Stimulated activated CD4-positive, alpha-beta T cell treated with anti-CD3 and anti-CD28 coated beads, Interleukin-12 subunit alpha, Interleukin-12 subunit beta, amount 100 ng/mL, for 24 hours (primary cell): Measurements from ENCODE around the gene OXER1.

Experiments used
- DNase-seq, 2 experiments: peaks; one replicate each; pipeline ENCODE4 v3.0.0-alpha.2; 2020; ENCODE audit warnings: low read depth in 2 of 2

Gene OXER1

DNA sequence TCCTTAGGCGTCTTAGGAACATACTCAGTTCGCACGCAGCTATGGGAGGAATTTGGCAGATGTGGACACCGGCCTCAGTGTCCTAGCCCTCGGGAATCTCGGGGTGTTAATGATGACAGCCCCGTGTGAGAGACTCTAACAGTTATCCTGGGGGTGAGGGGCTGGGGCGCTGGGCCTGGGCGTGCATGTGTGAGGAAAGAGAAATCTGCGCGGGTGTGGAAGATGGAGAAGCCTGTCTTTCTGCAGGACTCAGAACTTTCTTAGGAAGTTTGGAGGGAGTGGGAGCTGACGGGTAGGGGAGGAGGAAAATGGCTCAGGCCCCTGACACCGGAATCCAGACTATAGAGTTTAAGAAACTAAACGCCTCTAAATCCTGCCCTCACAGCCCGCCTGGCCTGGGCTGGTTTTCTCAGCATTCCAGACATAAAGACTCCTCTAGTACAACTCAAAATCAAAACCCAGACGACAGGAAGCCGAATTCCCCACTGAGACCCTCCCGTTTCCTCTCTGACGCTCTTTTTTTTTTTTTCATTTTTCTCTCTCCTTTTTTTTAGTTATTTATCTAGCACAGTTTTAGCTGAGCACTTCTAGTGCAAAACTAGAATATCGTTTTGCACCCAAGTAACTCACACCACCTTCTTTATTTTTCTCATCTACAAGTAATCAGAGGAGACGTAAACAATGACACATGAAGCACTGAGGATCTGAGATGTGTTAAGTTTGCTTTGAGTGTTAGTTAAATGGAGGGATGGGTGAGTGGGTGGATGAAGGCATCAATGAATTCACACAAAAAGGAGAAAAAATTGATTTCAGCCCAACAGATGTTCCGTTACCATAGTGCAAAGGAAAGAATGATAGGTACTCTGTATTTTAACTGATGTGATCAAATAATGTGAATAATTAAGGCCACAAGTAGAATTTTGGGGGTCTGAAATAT is 29.7 kb upstream of the OXER1 start:
- no peak for DNase-seq

DNA sequence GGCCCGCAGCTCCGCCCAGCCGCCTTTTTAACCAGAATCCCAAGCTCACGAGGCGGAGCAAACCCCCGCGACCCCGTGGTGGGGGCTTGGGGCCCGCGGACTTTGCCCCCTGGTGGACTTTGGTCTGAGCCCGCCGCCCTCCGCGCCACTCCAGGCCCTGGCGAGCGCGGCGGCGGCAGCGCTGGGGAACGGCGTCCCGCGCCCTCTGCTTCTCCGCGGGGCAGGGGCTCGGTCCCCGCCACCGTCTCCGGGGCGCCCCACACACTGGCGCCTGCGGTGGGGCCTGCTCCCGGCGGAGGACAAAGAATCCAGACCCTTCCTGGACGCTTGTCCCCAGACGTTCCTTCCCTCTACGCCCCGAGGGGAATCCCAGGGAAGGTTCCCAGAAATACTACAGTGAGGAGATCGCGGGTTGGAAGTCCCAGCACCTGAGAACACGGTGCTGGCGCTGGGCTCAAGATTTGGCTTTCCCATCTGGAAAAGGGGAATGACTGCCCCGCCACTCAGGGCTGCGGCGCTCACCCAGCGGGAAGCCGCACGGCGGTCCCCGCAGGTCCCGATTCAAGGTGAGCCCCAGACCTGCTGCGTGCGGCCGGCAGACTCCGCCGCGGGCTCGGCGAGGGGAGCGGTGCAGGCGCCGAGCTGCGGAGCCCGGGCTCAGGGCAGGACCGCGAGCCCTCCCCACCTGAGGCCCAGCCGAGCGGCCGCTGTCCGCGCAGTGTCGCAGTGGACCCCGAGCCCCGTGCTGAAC is 28.8 kb upstream of the OXER1 start, which contains the start of gene HAAO:
HAAO (minus strand) TSS at position 1 of the 751 bp plus-strand sequence. CDS start 47 bp downstream, outside the sequence.
- peak in 1 of 2 experiments; percentile 6 for DNase-seq

DNA sequence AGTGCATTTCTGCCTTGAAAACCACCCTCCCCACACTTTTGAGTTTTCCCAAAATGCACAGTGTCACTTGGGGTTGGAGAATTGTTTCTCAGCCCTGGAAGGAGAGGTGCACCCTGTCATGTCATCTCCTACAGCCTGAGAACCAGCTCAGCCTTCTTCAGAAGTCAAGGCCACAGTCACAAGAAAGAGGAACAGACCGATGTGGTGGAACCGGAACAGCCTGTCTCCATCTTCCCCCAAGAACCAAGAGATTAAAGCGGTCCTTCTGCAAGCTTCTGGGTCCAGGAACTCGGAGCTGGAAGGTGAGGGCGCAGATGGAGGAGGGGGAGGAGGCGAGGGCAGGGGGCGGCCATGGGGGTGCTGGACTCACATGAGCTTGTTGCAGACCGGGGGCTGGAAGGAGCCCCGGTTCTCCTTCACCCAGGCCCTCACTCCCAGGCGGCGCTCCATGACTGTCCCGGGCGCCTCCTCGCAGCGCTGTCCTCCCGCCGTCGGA is 28.2 kb upstream of the OXER1 start:
- no peak for DNase-seq

DNA sequence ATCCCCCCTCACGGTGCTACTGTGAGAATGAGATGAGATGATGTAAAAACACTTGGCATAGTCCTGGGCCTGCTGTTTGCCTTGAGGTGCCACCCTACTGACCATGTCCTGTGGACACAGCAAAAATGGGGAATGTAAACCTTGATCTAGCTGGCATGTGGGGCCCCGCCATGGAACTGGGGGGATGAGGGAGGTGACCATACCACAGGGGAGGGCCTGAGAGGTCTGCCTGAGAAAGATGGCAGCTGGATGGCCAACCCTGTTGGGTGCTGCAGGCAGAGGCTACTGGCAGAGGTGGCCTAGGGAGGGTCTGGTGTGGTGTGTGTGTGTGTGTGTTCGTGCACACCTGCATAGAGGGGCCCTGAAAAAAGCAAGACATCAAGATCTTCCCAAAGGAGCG is 27.7 kb upstream of the OXER1 start:
- DNase-seq, result no peak

DNA sequence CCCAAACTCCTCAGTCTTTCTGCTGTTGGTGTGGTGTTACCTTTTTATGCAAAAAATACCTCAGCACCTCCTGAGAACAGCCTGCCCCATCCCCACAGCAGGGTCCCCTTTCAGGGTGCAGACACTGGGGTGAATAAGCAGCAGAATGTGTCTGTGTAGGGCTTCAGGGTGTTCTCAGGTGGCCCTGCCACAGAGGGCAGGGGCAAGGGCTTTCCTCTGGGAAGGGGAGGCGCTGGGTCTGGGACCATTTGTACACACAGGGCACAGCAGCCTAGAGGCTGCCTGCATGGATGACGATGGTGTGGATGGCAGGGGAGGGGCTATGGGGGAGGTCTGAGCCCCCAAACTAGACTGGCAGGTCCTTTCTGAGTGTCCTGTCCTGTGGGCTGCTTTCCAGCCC is 25.8 kb upstream of the OXER1 start:
- DNase-seq, result no peak

DNA sequence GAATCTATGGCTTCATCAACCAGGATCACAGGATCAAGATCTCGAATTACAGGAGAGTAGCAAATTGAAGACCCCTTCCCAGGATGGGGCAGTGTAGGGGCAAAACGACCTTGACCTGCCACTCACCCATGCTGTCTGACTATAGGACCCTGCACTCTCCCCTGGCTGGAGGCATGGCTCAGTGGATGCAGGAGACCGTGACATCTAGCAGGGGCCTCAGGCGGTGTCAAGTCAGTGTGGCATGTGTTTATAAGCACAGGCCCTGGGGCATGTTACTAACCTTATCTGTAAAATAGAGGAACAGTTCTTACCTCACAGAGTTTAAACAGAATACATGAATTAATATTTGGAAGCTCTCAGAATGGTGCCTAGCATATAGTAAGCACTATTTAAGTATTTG is 24.9 kb upstream of the OXER1 start:
- no peak for DNase-seq

DNA sequence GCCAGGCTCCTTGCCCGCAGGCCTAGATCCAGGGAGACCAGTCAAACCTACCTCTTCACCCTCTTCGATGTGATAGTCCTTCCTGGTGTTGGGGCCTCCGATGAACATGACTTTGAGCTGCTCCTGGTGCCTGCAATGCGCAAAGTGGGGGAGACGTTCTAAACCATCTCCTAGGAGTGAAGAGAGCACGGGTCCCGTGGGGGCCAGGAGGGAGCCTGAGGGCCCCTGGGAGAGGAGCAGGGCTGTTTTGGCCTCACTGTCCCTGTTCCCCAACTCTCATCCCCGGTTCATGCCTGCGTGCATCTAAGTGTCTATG is 24.5 kb upstream of the OXER1 start:
- no peak for DNase-seq

DNA sequence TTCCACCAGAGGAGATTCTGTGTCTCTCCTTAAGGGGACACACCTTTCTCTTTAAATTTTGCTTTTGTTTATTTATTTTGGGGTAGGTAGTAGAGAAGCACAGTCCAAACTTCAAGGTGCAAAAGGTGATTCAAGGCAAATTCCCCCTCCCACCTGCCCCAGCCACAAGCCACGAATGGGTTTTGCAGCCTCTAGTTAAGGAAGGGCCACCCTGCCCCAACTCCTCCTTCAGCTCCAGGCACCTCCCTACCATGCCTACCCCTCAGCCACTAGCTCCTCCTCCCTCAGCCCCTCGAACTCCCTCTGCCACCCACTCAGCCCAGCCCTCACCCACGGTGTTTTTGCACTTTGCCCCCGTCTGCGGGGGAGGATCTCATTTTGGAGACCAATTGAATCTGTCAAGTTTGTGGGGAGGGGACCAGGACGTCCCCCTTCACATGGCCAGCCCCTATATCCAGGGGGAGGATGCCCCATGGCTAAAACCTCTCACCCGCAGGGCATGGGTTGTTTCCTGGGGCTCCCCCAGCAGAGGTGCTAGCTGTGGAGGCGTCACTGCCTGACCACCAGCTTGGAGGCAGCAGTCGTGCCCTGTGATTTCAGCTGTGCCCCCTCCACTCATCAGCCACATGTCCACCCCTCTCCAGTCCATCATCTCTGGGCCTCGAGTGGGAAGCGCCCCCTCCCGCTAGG is 24.0 kb upstream of the OXER1 start:
- DNase-seq, result no peak

DNA sequence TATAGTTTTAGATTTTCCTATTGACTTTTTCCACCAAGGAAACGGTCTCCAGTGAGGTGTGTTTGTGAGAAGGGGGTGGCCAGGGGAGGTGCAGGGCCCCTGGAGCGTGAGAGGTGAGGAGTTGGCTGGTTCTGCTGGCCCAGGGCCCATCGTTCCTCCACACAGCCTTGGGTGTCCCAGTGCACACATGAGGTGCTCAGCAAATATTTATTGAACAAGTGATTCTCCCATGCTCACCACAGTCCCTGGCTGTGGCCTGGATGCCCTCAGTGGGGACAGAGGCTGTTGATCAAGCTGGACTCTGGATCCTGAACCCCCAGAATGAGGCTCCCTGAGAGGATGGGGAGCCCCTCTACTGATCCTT is 23.5 kb upstream of the OXER1 start:
- no peak for DNase-seq

DNA sequence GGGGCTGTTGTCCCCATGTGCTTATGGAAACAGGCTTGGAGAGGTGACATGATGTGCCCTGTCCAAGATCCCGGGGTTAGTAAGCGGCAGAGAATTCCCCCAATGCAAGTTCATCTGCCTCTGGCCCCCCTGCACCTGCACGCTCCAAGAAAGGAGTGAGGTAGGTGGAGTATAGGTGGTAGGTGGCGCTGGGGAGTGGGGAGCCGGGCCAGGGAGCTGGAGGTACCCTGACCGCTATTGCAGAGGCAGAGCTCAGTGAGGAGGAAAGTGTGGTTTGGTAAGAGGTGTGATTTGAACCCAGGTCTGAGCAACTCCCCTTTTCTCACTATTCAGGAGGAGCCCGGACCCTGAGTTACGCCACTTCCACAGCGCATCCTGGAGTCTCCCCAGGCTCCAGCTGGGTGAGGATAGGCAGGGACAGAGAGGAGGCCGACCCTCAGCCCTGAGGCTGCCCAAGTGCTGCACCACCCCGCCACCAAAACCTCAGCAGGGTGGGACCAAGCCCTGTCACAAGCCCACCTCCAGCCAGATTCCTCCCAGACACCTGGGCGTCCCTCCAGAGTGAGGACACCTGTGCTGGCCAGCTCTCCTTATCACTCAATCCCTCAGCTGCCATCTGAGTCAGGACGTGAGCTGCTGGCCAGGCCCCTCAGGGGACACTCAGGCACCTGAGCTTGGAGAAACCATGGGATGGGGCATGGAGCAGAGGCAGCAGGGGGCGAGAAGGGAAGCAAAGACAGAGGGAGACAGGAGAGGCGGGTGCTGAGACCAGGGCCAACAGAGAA is 22.8 kb upstream of the OXER1 start:
- DNase-seq, result no peak

DNA sequence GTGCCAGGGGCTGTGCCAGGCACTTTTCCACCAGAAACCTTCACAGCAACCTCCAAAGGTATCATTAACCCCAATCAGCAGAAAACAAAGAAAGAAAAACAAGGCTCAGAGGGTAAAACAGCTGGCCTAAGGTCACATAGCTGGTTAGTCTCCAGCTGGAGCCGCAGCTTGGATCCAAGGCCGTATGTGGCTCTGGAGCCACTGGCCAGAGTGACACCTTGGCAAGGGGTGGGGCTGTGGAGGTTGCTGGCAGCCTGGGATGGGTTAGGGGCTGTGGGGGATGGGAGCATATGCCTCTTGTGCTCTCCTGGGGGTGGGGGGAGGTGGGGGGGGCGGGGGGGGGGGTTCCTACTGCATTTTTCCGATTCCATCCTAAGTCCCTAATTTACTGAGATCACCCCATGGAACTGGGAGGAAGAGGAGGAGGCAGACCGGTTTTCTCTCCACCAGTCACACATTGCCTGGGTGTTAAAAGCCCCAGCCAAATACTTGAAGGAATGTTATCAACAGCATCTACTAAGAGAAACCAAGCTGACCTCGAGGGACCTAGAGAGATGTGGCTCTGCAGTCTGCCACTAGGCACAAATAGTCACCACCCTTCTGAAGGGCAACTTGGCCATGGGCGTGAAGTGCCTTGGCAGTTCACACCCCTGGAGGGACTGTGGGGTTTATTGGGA is 20.4 kb upstream of the OXER1 start:
- no peak for DNase-seq

DNA sequence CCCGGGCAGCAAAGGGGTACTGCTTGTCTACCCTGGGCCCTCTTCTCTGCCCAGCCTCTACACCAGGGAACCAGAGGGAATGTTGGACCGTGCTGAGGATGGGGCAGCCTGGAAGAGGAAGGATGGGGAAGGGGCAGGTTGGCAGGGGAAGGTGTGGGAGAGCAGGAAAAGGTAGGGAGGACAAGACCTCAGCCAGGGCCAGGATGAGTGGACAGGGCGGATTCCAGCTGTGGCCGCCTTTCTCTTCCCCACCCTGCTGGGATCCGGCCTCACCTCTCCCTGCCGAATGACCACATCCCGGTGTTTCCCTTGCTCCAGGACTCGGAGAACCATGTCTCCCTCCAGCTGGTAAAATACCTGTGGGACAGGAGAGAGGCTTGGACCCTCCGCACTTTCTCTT is 19.6 kb upstream of the OXER1 start:
- no peak for DNase-seq

DNA sequence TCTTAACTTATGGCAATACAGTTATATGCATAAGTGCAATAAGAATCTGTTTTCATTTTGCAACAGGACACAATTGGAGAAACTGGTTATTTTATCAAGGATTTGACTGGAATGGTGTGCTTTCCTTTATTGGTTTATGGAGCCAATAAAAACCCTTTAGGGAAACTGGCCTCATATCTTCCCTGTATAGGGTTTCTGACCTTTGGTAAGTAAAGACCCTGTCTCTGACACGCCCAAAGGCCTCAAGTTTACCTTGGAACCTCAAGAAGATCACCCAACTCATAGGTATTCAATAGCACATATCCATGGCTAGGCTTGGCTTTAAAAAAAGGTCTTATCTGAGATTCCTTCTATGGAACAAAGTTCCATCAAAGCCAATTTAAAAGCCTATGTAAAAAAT is 17.2 kb upstream of the OXER1 start:
- DNase-seq, result no peak

DNA sequence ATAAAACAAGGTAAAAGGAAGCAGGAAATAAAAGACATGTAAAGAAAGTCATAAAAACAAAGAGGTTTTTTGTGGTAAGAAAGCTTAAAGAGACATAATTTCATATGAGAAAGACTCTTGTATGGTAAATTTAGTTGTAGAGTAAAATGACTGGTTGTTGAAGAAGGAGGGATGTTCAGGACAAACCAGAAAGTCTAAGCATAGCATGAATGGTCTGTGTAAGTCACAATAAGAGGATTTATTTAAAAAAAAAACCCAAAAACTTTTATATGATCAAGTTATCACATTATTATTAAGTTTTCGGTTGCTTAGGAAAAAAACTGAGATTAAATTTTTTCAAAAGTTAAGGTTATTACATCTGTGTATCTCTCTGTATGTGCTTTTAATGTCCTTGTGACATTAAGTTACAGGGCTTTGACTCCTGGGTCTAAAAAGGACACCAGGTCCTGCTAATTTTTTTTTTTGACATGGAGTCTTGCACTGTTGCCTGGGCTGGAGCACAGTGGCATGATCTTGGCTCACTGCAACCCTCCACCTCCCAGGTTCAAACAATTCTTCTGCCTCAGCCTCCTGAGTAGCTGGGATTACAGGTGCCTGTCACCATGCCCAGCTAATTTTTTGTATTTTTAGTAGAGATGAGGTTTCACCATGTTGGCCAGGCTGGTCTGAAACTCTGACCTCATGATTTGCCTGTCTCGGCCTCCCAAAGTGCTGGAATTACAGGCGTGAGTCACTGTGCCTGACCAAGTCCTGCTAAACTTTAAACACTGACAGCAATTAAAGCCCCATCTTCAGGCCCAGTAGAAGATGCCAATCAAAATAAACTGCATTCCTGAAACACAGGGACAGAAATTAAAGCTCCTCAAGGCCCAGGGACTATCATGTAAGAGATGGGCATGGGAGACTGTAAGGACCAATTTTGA is 14.2 kb upstream of the OXER1 start:
- no peak for DNase-seq

DNA sequence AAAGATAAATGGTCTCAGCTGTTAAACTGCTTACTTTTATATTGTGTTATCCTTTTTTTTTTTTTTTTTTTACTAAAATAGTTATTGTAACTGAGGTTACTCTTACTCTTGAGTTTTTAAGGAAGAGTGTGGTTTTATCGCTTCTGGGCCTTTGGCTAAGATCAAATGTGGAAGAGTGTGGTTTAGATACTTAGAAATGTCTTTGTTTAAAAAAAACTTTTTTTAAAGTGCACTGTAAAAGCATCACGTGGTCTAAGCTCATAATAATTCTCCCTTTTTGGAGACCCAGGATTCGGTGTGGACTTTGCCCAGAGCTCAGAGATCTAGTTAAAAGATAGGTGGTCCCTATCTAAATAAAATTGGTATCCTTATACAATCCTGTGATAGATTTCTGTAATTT is 11.9 kb upstream of the OXER1 start:
- no peak for DNase-seq

DNA sequence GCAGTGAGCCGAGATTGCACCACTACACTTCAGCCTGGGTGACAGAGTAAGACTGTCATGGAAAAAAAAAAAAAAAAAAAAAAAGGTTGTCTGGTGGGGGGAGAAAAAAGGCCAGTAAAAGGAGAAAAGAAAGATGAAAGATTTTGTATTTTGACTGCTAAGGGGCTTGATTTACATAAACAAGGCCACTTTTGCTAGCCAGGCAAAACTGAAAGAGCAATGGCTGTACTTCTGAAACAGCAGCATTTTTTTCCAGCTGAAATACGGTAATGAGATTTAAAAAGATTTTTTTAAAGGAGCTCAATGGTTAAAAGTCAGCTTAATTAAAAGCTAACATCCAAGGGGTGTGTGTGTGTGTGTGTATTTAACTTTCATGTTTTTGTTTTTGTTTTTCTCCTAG is 11.3 kb upstream of the OXER1 start:
- DNase-seq, result no peak

DNA sequence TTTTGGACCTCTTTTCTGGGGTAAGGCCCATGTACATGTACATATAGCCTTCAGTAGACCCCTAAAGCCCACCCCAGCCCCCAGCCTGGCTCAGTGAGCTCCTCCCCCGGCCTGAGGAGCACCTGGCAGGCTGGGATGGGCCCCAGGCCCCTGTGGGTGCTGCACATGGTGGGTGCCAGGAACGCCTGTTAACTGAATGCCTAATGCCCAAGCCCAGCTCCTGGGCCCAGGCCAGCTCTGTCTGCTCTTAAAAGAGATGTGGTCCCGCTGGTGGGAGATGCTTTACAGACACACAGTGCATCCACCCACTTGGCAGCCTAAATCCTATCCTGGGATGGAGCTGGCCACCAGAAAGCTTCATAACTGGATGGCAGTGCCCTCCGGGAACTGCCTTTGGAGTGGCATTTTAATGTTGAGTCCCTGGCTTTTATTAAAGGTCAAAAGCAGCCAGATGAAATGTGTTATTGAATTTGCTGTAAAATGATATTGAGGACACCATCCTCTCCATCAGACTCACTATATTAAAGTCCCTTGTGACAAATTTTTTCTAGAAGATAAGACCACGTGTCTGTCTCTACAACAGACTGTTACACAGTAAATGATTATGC is 7.7 kb upstream of the OXER1 start:
- DNase-seq, result no peak

DNA sequence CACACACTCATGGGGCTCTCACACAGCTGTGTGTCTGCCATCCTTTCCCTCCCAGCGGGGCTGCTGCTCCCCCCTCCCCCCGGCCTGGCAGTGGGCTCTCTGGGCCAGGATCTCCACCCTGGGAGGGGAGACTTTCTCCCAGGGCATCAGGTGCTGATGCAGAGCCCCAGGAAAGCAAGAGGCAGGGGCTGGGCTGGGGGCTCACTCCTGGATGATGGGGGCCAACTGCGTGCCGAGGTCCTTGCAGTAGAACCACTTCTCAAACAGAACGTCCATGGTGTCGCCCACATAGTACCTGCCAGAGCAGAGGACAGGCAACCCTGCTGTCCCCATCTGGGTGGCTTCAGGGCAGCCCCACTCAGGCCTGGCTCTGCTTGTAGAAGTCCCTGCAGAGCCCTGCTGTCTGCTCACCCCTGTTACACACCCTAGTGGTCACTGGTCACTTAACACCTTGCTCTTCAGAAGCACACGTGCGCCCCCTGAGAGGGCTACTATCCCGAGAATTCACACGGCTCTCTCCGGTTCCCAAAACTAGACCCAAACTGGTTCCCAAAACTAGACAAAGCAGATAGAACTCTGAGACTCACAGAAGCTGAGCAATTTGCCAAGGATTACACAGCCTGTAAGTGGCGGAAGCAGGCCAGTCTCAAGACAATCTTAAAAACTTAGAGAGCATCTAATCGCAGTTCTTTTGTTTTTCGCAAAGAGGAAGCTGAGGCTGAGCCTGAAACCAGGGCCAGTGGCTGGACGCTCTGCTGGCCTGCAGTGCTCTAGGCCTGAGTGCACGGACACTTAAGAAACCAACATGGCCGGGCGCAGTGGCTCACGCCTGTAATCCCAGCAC is 6.6 kb upstream of the OXER1 start:
- DNase-seq, result no peak
